Measurements from ENCODE around the gene RHOU. TPM values are rescaled to one million over a fixed set of nuclear protein-coding genes. Genes with fewer than 3 reads are reported as not detected.

RHOU gene
- total RNA-seq, 1 donor from 2014 or later, result 6.1 TPM

DNA sequence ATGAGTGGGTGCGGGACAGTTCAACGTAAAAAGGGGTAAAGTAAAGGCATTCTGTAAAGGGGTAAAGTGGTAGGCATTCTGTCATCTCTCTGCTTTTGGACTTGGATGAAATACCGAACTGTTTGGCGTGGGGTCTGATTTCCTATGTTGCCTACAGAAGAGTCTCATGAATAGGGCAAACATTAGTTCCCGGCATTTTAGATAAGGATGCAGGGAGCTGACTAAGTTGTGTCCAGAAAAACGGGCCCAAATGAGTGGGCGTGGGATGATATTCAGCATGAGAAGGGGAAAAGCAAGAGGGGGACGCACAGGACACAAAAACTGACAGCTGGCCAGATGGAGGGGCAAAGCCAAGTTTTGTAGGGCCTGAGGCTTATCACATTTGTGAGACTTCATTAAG lies 2.9 kb upstream of the RHOU start:
- TF ChIP-seq CTCF (IDR thresholded peaks at IDR 0.05; ENCODE audit: insufficient read depth, low read depth, low read length) (no peak), EZH2 (IDR thresholded peaks at IDR 0.05; ENCODE audit: insufficient read depth, low read length) (no peak)
- H3K4me1 ChIP-seq (ENCODE audit: insufficient read depth, low read length), result peaks cover 3% of the 10 kb centered on the region
- DNase-seq (ENCODE audit: low read depth) (no peak), FAIRE-seq (no peak)
- H3K9me3 Mint-ChIP-seq (ENCODE audit: unreplicated experiment), result no peaks in the 10 kb centered on the region
- H2AFZ ChIP-seq (ENCODE audit: low read depth, low read length), result no peak overlapping the region
- H4K20me1 ChIP-seq (ENCODE audit: insufficient read depth, low read length), result no peaks in the 10 kb centered on the region
- no peak overlapping the region for H3K4me2 ChIP-seq (ENCODE audit: low read length)
- H3K27ac ChIP-seq (ENCODE audit: low read depth, low read length), result no peak overlapping the region
- H3K79me2 ChIP-seq (ENCODE audit: insufficient read depth, low read length), result no peaks in the 10 kb centered on the region
- no peaks in the 10 kb centered on the region for H3K36me3 Mint-ChIP-seq (ENCODE audit: low read depth, unreplicated experiment)
- H3K4me1 Mint-ChIP-seq (ENCODE audit: low read depth, unreplicated experiment), result no peaks in the 10 kb centered on the region
- H3K4me3 ChIP-seq (ENCODE audit: insufficient read depth, low read depth, low read length), result no peak overlapping the region
- no peak overlapping the region for H3K27ac Mint-ChIP-seq (ENCODE audit: unreplicated experiment)
- H3K27me3 Mint-ChIP-seq (ENCODE audit: low read depth, unreplicated experiment), result peaks cover 35% of the 10 kb centered on the region
- no peaks in the 10 kb centered on the region for H3K36me3 ChIP-seq (ENCODE audit: insufficient read depth, low read length)
- no peak overlapping the region for H3K4me3 Mint-ChIP-seq (ENCODE audit: unreplicated experiment)
- no peak overlapping the region for H3K9ac ChIP-seq (ENCODE audit: low read length)
- peaks cover 31% of the 10 kb centered on the region for H3K27me3 ChIP-seq (ENCODE audit: insufficient read depth, low read length)
- no peaks in the 10 kb centered on the region for H3K9me3 ChIP-seq (ENCODE audit: insufficient read depth, low read depth, low read length)

DNA sequence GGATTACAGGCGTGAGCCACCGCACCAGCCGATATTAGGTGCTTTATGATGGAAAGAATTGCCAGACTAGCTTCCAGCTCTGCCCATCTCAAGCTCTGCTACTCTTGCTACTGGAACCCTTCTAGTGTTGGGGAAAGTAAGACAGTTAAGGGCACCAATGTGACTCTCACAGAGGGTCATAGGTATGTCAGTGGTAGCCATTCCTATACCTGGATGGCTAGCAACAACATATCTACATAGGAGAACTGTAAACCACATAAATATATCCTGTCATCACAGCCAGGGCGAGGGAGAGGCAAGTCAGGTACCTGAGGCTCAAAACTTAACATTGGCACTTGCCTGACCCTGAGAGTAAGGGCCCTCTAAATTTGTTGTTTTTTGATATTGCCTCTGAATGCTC lies 1.7 kb upstream of the RHOU start:
- no peaks in the 10 kb centered on the region for H3K79me2 ChIP-seq (ENCODE audit: insufficient read depth, low read length)
- H3K4me1 ChIP-seq (ENCODE audit: insufficient read depth, low read length), result peaks cover 3% of the 10 kb centered on the region
- no peak for DNase-seq (ENCODE audit: low read depth)
- Mint-ChIP-seq H3K9me3 (ENCODE audit: unreplicated experiment) (no peaks in the 10 kb centered on the region), H3K27me3 (ENCODE audit: low read depth, unreplicated experiment) (peaks cover 34% of the 10 kb centered on the region), H3K36me3 (ENCODE audit: low read depth, unreplicated experiment) (no peaks in the 10 kb centered on the region), H3K4me3 (ENCODE audit: unreplicated experiment) (no peak overlapping the region), H3K27ac (ENCODE audit: unreplicated experiment) (no peak overlapping the region), H3K4me1 (ENCODE audit: low read depth, unreplicated experiment) (peaks cover 1% of the 10 kb centered on the region)
- no peak overlapping the region for H2AFZ ChIP-seq (ENCODE audit: low read depth, low read length)
- H3K9me3 ChIP-seq (ENCODE audit: insufficient read depth, low read depth, low read length), result no peaks in the 10 kb centered on the region
- no peak for TF ChIP-seq EZH2 (IDR thresholded peaks at IDR 0.05; ENCODE audit: insufficient read depth, low read length)
- H4K20me1 ChIP-seq (ENCODE audit: insufficient read depth, low read length), result no peaks in the 10 kb centered on the region
- no peak overlapping the region for H3K4me3 ChIP-seq (ENCODE audit: insufficient read depth, low read depth, low read length)
- no peak for FAIRE-seq
- H3K27me3 ChIP-seq (ENCODE audit: insufficient read depth, low read length), result peaks cover 35% of the 10 kb centered on the region
- no peak overlapping the region for H3K4me2 ChIP-seq (ENCODE audit: low read length)
- no peak overlapping the region for H3K9ac ChIP-seq (ENCODE audit: low read length)
- no peak overlapping the region for H3K27ac ChIP-seq (ENCODE audit: low read depth, low read length)
- H3K36me3 ChIP-seq (ENCODE audit: insufficient read depth, low read length), result no peaks in the 10 kb centered on the region

DNA sequence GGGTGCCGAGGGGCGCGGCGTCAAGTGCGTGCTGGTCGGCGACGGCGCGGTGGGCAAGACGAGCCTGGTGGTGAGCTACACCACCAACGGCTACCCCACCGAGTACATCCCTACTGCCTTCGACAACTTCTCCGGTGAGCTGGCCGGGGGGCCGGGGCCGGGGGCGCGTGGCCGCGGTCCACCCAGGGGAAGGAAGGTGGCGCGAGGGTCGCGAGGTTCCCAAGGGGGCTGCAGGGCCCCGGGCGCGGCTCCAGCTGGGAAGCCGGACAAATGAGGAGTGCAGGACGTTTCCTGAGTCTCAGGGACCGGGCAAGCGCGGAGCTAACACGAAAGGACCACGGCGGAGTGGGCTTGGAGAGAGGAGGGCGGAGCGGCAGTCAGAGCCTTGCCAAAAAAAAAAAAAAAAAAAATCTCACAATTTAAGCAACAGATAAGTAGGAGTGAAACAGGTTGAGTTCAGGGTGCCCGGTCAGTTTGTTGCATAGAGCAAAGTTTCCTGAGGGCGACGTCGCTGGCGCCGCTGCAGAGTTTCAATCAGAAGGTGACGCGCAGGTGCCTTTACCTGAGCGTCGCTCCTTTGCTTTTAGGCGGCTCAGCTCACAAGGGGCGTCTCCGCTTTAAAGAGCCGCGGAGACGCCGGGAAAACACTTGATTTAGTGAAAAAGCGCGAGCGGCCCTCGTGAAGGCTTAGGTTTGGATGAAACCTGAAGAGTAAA lies 750 bp downstream of the RHOU start:
- no peak for DNase-seq (ENCODE audit: low read depth)
- H3K27me3 Mint-ChIP-seq (ENCODE audit: low read depth, unreplicated experiment), result peaks cover 31% of the 10 kb centered on the region
- Histone ChIP-seq H3K9me3 (ENCODE audit: insufficient read depth, low read depth, low read length) (no peaks in the 10 kb centered on the region), H3K27me3 (ENCODE audit: insufficient read depth, low read length) (peaks cover 35% of the 10 kb centered on the region), H3K4me3 (ENCODE audit: insufficient read depth, low read depth, low read length) (no peak overlapping the region), H3K9ac (ENCODE audit: low read length) (no peak overlapping the region), H3K79me2 (ENCODE audit: insufficient read depth, low read length) (no peaks in the 10 kb centered on the region), H3K4me1 (ENCODE audit: insufficient read depth, low read length) (peaks cover 3% of the 10 kb centered on the region), H2AFZ (ENCODE audit: low read depth, low read length) (peak overlapping the region; percentile 34), H3K36me3 (ENCODE audit: insufficient read depth, low read length) (no peaks in the 10 kb centered on the region), H3K27ac (ENCODE audit: low read depth, low read length) (no peak overlapping the region), H3K4me2 (ENCODE audit: low read length) (peak overlapping the region; percentile 90), H4K20me1 (ENCODE audit: insufficient read depth, low read length) (no peaks in the 10 kb centered on the region)
- H3K9me3 Mint-ChIP-seq (ENCODE audit: unreplicated experiment), result no peaks in the 10 kb centered on the region
- H3K4me1 Mint-ChIP-seq (ENCODE audit: low read depth, unreplicated experiment), result peaks cover 1% of the 10 kb centered on the region
- H3K4me3 Mint-ChIP-seq (ENCODE audit: unreplicated experiment), result peak overlapping the region; percentile 89
- TF ChIP-seq CTCF (IDR thresholded peaks at IDR 0.05; ENCODE audit: insufficient read depth, low read depth, low read length) (no peak), EZH2 (IDR thresholded peaks at IDR 0.05; ENCODE audit: insufficient read depth, low read length) (peak; percentile 51)
- no peaks in the 10 kb centered on the region for H3K36me3 Mint-ChIP-seq (ENCODE audit: low read depth, unreplicated experiment)
- H3K27ac Mint-ChIP-seq (ENCODE audit: unreplicated experiment), result peak overlapping the region; percentile 34
- FAIRE-seq, result no peak

Measured in astrocyte (in vitro differentiated cells and primary cell).